GM19395 (cell line): ENCODE data around the gene RYR3.

Experiments
- ATAC-seq: cut with Tn5 transposase; IDR thresholded peaks from one replicate; pipeline ENCODE4 v1.9.1; 2021; ENCODE audit warnings: mild to moderate bottlenecking, moderate library complexity; ENCODE audit not compliant: unreplicated experiment

Gene RYR3

DNA sequence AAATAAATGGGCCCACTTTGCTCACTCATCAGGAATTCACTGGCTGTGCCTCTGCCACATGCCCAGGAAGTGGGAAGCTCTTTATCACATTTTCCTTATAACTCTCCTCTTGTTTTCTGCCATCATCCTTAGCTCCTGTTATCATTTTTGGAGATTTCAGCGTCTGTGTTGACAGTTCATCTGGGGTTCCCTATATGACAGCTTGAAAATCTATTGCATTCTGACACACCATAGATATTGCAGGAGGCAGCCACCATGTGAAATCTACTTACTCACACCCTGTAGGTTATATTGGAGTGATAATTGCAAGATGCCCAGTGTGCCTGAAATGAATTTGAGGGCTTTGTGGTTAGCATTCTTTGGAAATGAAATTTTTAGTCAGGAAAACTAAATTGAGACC, 132.9 kb downstream of the RYR3 start:
- no peak for ATAC-seq

DNA sequence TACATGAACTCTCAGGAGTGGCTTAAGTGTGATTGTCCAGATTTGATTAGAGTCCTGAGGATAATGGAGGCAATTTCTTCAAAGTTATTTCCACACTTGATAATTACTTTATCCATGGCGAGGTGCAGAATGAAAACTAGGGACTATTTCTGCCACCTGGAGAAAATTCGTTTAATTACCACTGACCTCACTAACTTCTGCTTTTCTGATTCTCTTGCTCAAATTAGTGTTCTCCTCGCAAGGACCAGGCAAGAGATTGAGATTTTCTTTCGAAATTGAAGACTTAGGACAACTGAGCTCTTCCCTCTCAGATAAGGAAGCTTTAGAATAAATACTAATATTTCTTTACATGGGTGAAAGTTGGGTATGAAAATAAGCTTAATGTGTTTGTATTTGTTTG, 135.2 kb downstream of the RYR3 start:
- ATAC-seq, result no peak

DNA sequence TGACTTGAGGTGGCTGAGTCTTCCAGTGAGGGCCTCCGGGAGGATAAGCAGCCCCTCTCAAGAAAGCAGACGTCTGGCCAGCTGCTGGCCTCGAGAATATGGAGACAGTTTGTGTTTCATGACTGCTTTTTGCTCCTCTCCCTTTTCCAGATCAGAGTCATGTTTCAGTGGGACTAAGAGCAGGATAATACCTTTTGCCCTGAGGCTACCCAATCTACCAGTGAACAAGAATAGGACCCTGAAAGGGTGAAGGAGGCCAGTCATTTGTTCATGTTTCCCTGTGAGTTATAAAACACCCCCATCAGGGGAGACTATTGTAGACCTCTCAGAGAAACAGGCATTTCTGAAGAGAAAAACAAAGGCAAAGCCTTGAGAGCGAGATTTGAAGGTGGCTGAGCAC, 137.4 kb downstream of the RYR3 start:
- no peak for ATAC-seq

DNA sequence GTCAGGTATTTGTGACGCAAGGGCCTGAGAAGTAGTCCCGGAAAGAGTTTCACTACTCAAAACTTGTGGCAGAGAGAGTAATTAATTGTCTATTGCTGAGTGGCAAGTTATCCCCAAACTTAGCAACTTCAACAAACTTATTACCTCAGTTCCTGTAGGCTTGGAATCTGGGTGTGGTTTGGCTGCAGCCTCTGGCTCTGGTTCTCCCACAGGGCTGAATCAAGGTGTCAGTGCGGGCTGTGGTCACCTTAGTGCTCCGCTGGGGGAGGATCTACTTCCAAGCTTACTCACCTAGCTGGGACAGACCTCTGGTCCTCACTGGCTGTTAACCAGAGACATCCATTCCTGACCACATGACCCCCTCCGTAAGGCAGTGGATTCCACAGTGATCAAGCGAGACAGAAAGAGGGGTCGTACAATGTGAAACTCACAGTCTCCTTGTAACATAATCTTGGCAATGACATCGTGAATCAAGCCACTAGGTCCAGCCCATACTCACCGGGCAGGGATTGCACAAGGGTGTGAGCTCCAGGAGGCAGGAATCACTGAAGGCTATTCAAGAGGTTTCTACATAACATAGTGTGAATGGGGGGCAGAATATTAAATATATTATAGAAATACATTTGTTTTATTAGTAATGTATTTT, 138.3 kb downstream of the RYR3 start:
- no peak for ATAC-seq

DNA sequence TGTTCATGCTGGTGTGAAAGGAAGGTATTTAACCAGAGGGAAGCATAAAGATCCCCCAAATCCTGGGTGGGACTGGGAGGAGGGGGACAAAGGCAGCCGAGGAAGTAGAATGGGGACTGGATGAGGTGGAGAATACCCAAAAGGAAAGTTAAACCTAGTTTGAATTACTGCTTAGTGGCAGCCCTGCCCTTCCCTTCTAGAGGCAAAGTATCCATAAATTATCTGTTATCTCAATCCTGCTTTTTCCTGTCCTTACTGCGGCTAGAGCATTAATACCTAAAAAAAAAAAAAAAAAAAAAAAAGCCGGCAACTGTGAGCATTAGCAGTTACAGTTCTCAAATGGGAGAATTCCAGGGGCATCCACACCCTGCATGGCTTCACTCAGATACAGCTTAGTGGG, 139.0 kb downstream of the RYR3 start:
- no peak for ATAC-seq

DNA sequence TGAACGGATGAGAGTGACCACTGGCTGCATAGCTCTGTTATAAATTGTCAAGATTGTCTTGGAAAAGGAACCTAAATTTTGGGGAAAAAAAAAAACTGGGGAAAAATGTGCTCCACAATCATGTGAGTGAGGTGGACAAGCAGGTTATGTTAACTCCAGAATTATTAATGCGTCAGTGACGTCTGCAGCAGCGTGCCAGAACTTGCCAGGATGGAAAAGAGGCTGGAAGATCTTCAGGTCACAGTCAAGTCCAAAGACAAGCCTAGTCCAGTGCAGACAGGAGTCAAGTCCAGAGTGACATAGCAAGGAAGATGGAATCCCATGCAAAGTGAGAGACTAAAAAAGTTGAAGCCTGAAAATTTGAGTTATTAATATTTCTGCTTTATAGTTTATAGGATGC, 140.6 kb downstream of the RYR3 start:
- no peak for ATAC-seq

DNA sequence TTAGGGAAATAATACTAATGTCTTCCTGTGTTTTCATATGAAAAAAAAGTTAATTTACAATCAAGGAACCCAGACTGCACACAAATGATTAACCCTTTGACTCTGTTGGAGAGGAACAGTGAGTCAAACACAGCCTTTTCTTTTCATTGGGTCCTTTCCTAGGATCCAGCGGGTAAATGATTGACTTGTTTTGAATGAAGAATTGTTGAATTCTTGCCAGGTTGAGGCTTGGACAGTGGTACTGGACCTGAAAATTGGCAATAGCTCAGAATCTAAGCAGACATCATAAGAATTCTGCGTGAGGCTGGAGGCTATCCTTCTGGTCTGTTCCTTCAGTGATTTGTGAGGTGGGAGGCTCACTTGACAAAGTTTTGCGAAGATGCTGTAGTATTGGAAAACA, 143.0 kb downstream of the RYR3 start:
- no peak for ATAC-seq

DNA sequence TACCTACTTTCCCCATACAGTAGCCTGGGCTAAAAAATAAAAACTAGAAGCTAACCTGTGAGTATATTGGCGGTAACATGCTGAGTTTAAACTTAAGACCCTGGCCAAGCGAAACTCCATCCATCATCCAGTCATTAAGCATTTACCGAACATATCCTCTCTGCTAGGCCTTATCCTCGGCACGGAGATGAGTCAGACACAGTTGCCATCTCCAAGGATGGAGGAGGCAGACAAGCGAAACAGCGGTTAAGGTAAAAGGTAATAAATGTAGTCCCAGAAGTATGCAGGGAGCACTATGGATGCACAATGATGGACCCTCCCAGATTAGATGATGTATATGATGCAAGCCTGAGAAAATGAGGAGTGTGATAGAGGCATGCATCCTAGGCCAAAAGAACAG, 143.6 kb downstream of the RYR3 start:
- ATAC-seq, result no peak

DNA sequence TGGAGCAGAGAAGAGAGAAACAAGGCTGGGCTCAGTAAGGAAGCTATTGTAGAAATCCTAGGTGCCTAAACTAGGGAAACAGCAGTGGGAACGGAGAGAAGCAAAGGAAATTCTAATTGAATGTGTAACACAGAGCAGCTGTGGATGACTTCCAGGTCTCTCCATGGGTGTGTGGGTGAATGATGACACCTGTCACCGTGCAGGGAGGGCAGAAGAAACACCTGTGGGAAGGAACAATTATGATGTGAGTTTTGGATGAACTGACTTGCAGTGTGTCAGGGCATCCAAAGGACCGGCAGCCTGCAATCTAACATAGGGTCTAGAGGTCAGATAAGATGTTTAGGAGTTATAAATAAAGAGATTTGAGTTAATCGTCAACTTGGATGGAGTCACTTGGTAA, 144.2 kb downstream of the RYR3 start:
- ATAC-seq, result no peak

DNA sequence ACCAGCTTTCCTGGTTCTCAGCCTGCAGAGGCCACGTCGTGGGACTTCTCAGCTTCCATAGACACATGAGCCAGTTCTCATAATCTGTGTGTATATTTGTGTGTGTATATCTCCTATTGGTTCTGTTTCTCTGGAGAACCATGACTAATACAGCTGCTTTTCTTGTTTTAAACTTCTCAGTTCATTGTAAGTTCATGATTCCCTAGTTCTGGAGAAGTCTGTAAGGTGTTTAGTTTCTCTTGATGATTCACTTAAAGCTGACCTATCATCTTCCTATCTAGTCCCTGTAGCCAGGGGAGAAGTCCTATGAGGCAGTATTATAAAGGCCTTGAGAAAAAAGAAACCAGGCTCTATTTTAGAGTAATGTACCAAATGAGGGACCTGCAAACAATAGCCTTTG, 147.7 kb downstream of the RYR3 start:
- no peak for ATAC-seq

DNA sequence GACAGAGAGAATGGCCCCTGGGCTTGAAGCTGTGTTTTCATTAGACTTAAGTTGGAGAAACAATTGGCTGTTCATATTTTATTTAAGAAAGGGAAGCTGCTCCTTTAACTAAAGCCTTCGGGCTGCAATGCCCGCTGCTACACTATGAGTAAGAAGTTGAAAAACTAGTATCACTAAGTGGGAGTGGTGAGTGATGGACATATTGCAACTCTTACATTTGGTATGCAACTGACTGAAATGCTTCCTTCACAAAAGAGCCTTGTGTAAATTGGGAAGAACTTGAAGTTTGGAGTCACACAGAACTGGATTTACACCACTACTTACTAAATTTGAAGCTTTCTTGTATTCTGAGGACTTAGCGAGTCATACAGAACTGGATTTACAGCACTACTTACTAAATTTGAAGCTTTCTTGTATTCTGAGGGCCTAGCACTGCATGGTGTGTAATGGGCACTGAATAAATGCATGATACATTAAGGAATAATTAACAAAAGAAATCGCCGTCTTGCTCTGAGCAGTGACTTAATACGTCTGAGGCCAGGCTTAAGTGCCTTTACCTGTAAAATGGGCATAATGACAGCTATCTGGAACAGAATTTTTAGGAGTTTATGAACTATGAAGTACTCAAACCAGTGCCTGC, 149.5 kb downstream of the RYR3 start:
- no peak for ATAC-seq

DNA sequence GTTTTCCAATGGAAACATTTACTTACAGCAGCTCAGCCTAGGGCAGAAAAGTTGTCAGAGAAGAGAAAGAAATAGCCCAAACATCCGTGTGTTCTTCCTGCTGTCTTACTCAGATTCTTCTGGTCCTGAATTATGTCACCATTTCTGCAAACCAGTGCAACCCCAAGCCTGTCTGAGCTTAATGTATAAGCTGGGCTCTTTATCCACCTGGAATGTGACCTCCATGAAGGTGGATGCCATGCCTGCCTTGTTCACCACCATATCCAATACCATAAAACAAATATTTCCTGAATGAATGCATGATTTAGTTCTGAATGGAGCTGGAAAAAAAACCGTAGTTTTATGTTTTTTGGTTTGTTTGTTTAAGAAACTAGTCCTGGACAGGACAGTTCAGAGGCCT, 150.9 kb downstream of the RYR3 start:
- ATAC-seq, result no peak

DNA sequence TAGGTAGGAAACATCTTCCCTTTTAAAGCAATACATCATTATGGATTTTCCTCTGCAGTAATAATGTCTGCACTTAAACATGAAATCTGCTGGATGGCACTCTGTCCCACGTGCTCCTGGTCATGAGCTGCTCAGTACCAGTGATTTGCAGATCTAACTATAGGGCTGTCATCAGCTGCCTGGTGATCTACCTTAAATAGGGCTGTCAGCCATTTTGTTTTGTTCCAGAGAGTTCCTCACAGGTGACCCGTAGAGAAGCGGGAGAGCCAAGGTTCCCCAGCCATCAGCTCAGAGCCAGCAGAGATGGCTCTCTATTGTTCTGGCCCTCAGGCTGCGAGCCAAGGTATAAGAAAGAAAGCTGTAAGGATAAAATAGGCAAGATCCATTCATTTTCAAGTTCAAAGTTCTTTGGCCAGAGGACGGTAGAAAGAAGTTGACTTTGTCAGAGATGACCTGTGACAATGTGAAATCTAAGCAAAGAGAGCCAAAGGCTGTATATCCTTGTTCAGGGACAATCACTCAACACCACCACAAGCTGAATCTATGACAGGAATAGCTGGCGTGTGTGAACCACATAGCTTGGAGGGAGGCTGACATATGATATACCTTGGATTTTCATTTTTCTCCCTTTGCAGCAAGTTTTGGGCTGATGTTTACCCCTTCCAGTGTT, 156.5 kb downstream of the RYR3 start:
- ATAC-seq, result no peak

DNA sequence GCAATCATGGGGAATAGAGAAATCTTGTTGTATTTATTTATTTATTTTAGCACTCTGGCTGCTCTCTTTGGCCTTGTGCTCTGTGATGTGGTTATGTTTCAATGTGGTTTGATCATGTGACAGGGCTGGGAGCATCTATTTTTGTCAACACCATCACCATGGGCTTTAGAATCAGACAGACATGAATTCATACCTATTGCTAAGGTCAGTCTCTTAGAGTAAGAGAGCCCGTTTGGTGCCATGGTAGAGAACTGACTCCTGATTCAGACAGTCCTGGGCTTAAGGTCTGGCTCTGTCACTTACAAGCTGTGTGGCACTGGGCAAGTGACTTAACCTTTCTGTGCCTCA, 157.0 kb downstream of the RYR3 start:
- ATAC-seq, result no peak

DNA sequence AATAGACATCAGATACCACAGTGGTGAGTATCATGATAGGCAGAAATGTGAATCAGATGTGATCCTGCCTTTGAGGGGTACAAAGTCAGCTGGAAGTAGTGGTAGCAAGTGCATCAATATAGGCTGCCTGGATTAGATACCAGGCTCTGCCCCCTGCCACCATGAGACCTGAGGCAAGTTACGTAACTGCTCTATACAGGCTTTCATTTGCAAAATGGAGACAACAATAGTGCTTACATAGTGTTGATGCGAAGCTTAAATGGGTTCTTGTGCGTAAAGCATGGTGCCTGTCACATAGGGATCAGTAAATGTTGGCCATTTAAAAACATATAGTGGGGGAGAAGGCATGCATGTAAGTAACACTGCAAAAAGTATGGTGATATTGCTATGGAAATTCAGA, 158.0 kb downstream of the RYR3 start:
- no peak for ATAC-seq

DNA sequence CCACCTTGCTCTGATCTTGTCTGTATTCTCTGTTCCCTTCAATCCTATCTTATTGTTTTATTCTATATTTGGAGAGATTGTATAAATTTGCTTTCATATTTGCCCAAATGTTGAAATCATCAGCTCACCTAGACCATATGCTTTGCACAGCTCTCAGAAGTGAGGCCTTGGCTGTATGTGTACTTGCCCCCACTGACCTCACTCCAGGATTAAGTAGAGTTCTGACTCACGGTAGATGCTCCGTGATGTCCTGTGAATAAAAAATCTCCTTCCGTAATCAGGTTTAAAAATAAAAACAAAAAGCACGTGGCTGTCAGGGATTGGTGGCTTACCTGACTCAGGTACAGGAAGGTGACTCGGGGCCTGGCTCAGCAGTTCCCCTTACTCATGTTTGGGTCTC, 162.2 kb downstream of the RYR3 start:
- ATAC-seq, result no peak

DNA sequence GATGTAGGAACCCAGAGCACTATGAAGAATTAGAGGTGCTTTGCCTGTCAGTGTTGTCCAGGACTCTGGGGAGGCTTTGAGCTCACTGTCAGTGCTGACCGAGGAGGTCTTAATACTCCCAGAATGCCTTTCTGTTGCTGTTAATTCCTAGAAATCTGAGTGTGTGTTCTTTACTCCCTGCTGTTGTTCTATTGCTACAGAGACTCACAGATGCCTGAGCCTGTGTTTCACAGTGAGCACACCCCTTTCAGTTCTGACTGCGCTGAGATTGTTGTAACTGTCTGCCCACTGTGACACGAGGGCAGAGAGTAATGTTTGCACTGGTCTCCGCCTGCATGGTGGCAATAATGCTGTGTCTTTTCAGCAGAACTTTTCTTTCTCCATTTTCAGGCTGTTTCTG, 162.9 kb downstream of the RYR3 start:
- no peak for ATAC-seq

DNA sequence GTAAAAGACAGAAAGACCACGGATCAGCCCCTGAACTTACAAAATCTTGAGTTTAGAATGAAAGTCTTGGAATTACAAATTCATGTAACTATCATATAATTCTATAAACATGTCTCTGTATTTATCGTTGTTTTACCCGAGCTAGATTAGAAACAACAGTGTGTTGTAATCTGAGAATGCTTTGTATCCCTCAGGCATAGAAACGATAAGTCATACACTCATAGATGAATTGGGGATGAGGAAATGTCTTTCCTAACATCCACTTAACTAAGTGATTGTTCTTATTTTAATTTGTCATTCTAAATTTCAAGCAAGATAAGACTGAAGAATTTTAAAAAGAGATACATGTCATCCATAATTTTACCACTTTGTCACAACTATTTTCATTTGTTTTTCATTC, 165.3 kb downstream of the RYR3 start:
- no peak for ATAC-seq

DNA sequence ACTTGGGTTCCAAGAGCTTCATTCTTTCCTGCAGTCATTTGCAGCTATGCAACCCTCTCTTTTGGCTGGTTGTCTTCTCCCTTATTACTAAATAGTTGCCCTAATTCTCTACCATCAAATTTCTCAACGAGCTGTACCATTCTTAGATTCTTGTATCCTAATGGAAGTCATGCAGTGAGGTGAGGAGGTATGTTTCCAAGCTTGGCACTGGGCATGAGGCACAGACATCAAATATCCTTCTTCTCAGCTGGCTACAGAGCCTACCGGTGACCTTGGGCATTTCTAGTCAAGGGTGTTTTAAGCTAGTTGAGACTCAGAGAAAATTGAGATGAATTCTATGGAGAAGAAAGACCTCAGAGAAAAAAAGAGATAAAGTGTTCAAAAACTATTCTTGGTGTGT, 166.1 kb downstream of the RYR3 start:
- ATAC-seq, result no peak

DNA sequence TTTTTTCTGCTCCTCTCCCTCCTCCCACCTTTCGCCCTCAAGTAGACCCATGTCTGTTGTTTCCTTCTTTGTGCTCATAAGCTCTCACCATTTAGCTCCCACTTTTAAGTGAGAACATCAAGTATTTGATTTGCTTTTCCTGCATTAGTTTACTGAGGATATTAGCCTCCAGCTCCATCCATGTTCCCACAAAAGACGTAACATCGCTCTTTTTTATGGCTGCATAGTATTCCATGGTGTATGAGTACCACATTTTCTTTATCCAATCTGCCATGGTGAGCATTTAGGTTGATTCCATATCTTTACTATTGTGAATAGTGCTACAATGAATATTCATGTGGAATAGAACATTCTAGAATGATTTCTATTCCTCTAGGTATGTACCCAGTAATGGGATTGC, 178.6 kb downstream of the RYR3 start:
- ATAC-seq, result no peak

DNA sequence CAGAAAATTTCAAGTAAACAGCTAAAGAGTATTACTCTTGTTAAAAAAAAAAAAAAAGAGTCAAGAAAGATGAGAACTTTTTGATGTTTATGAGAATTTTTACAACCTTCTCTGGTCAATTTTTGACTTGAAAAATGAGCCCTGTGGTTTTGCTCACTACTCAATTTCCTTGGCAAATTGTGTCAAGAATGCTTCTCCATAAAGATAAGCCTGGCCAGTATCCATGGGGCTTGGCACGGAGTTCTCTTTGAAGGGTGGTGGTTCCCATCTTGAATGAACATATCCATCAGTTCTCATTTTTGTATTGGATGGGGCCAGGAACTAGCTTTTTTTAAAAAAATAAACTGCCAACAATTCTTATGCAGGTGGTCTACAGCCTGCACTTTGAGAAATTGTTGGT, 179.9 kb downstream of the RYR3 start:
- no peak for ATAC-seq

DNA sequence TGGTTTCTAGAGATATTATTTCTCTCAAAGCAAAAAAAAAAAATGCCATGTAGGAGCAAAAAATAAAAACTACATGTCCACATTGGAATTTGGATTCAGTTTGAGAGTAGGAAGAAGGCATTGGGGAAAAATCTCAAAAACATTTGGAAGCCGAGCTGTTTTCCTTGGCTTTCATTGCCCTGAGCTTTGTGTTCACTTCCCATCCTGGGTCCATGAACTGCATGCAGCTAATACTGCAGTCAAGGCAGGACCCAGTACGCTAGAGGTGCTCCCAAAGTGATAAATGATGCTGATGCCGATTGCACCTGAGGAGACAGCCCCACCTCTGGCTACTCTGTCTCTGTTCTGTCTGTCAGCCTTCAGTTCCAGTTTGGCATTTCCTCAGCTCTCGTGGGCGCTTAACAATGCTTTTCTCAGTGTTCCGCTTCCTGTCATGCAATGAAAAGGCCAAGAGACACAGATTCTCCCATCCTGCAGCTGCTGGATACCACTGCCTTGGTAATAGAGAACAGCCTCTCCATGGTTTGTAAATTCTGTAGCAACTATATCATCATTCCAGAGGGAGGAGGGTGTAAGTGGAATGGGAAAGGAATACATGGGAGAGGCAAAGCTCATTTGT, 181.8 kb downstream of the RYR3 start:
- ATAC-seq, result no peak
